Erythroblast (primary cell): ENCODE measurements around the gene TRIM47.

Experiments
- DNase-seq, 2 experiments: peaks; one replicate each; lab custom pipeline; 2025; lab: John Stamatoyannopoulos, UW
- GATA1 ChIP-seq: IDR thresholded peaks from 2 replicates; pipeline ENCODE4 v1.6.1; 2011; ENCODE audit warnings: low read depth, mild to moderate bottlenecking, control low read depth, low read length, moderate library complexity
- POLR2A ChIP-seq: IDR thresholded peaks from 2 replicates; pipeline ENCODE4 v1.6.1; 2011; ENCODE audit warnings: mild to moderate bottlenecking, low read length

Gene TRIM47

GRCh38 chr17:75878174-75878998, at the start of gene TRIM47:
TRIM47 (minus strand) TSS chr17:75878581; CDS start chr17:75878548, 33 bp downstream.
- DNase-seq: peak; percentile 43 to 55
- TF ChIP-seq GATA1 (no peak), POLR2A (no peak)

GRCh38 chr17:75927286-75927922, 49.0 kb upstream of the TRIM47 start:
- TF ChIP-seq GATA1 (no peak), POLR2A (no peak)
- peak; percentile 49 to 50 for DNase-seq

- TF ChIP-seq GATA1 (no peak), POLR2A (no peak)
- DNase-seq: no peak
Observed at GRCh38 chr17:75926456-75926855, 48.1 kb upstream of the TRIM47 start.

GRCh38 chr17:75925912-75926311, 47.5 kb upstream of the TRIM47 start:
- no peak for DNase-seq
- TF ChIP-seq POLR2A (no peak), GATA1 (no peak)

GRCh38 chr17:75925103-75925502, 46.7 kb upstream of the TRIM47 start:
- TF ChIP-seq GATA1 (no peak), POLR2A (no peak)
- DNase-seq: no peak

- TF ChIP-seq POLR2A (no peak), GATA1 (no peak)
- no peak for DNase-seq
Observed at GRCh38 chr17:75922963-75923874, 44.8 kb upstream of the TRIM47 start.

GRCh38 chr17:75922173-75922961, 44.0 kb upstream of the TRIM47 start:
- DNase-seq: no peak
- no peak for TF ChIP-seq GATA1
- no peak for TF ChIP-seq POLR2A

- TF ChIP-seq GATA1 (no peak), POLR2A (no peak)
- no peak for DNase-seq
Observed at GRCh38 chr17:75921596-75921995, 43.2 kb upstream of the TRIM47 start.

GRCh38 chr17:75920045-75920560, 41.7 kb upstream of the TRIM47 start:
- no peak for DNase-seq
- no peak for TF ChIP-seq GATA1
- TF ChIP-seq POLR2A: no peak

GRCh38 chr17:75919611-75920010, 41.2 kb upstream of the TRIM47 start:
- TF ChIP-seq POLR2A (no peak), GATA1 (no peak)

GRCh38 chr17:75917917-75918445, 39.6 kb upstream of the TRIM47 start:
- TF ChIP-seq GATA1 (no peak), POLR2A (no peak)
- no peak for DNase-seq

More at GRCh38 chr17:75919611-75920010, 41.2 kb upstream of the TRIM47 start:
- DNase-seq: no peak
